Umbilical cord (tissue), 2 donors: ENCODE measurements around the gene MRFAP1L1. TPM values are rescaled to one million over a fixed set of nuclear protein-coding genes. Genes with fewer than 3 reads are reported as not detected.
A peak's percentile ranks its signal among the peaks of the same experiment; 100 is the strongest.
"Not testable (repeated sequence)": the region's sequence is repeated elsewhere in the genome, so short reads cannot be mapped to it uniquely, and the experiment has no call there.

ENCODE experiments used
- DNase-seq: peaks from one replicate; pipeline ENCODE4 v3.0.0-alpha.2; 2015; ENCODE audit warnings: low spot score
- total RNA-seq: library from RNA; depleted of rRNA; stranded (reverse); fragments of >200 nt; gene quantifications from one replicate; pipeline ENCODE4 v1.2.3, GENCODE V29; 2014; ENCODE audit warnings: low replicate concordance; ENCODE audit not compliant: insufficient read depth

Gene MRFAP1L1
- 38.0 TPM for total RNA-seq

DNA sequence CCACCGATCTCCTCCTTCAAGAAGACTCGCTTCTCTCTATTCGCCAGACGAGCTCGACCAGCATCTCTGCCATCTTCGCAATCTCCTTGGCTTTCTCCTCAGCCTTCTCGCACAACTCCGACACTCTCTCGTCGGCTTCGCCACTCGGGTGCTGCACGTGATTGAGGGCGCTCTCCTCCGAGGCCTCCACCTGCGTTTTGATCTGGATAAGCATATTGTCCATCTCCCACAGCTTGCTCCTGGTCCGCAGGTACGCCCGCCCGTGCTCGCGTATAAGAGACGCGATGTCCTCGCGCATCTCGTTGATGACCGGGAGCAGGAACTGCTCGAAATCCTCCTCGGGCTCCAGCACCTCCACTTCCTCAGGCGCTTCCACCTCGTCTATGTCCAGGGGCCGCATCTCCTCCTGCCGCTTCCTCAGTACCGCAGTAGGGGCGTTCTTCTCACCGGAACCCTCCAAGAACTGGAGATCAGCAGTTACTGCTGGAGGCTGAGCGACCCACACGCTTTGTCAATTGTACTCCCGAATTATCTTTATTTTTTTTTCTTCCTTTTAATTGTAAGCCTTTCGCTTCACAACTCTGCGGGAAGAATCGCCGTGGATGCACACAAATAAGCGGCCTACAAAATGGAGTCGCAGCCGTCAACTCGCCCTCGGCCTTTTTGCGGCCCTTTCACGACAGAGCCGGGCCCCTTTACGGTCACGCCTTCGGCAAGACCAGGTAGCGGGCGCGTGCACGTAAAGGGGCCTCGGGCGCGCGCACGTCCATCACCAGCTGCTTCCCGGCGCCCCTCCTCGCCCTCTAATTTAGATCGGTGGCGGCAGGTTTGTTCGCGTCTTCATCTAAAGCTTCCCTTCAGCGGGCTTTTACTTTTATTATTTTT lies at the start of gene MRFAP1L1:
MRFAP1L1 (minus strand) TSS at position 636 of the 885 bp plus-strand sequence; CDS start at position 400, 236 bp downstream.
- peak; percentile 99 for DNase-seq

DNA sequence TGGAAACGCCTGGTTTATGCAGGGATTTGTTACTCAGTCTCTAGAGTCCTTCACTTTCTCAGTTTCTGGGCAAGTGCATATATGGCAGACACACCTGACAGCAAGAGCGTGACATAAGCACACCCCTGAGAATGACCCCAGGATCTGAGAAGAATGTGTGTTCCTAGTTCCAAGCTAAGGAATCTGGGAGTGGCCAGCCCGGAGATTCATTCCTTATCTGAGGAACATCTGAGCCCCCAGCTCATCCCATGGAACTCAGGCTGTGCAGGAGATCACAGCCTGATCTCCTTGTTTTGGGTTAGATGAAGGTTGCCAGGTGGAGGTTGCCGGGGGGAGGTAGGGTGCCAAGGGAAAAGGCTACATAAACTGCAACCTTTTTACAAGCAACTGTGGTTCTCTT lies 49.1 kb upstream of the MRFAP1L1 start:
- DNase-seq: no peak

DNA sequence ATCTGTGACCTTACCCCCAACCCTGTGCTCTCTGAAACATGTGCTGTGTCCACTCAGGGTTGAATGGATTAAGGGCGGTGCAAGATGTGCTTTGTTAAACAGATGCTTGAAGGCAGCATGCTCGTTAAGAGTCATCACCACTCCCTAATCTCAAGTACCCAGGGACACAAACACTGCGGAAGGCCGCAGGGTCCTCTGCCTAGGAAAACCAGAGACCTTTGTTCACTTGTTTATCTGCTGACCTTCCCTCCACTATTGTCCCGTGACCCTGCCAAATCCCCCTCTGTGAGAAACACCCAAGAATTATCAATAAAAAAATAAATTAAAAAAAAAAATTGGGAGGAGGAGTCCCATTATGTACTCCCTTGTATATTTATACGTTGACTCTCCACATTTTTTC lies 46.7 kb upstream of the MRFAP1L1 start:
- DNase-seq: not testable (repeated sequence)

DNA sequence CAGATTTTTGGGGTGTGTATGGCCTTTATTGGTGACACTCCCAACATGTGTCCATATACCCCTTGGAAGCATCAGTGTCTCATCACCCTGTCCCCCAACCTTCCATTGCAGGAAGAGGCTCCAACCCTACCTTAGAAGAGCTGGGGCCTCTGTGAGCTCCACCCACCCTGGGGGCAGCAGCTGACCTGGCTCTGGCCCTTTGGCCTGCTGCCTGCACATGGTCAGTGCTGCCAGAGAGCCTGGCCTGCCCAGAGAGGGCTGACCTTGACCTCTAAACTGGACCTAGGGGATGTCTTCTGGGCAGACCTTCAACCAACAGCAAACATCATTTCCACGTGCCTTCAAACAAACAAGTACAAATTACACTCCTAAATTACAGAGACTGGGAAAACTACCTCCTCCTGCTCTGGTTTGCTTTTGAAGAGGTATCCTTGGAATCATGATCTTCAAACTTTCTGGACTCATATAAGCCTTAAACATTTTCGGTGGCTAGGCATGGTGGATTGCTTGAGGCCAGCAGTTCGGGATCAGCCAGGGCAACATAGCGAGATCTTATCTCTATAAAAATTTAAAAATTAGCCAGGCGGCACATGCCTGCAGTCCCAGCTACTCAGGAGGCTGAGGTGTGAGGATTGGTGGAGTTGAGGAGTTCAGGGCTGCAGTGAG lies 45.6 kb upstream of the MRFAP1L1 start:
- DNase-seq: no peak

DNA sequence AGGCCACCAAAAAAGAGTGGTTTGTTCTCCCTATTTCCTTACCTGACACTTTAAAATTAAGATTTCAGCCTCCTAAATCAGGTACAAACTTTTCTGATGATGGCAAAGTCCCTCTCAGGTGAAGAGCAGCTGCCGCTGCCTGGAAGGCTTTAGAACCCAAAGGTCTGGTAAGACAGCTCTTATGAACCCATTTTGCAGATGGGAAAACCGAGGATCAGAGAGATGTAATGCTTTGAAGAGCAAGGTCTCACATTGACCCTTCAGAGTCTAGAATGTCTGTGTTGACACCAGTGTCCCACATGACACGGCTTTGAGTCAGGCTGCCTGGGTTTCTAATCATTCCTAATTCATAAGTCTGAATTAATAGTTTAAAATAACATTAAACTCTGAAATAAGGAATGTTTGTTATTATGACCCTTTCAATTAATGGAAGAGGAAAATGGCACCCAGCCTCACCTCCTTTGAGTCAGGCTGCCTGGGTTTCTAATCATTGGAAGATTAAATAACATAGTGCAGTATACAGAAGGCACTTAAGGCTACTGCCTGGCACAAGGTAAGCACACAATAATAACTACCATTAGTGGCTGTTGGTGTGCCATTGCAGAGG lies 44.9 kb upstream of the MRFAP1L1 start:
- DNase-seq: no peak

DNA sequence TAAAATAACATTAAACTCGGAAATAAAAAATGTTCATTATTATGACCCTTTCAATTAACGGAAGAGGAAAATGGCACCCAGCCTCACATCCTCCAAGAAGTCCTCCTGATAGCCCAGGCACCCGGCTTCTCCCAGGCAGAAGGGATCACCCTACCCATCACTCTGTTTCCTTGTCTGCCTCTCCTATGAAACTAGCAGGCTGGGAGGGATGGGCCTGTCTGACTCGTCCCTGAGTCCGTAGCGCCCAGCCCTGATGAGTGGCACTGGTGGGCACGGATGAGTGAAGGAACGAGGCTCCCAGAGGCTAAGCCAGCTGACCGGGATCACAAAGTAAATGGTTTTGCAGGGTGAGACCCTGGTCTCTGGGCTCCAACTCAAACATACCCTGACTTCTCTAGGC lies 44.2 kb upstream of the MRFAP1L1 start:
- DNase-seq: no peak

DNA sequence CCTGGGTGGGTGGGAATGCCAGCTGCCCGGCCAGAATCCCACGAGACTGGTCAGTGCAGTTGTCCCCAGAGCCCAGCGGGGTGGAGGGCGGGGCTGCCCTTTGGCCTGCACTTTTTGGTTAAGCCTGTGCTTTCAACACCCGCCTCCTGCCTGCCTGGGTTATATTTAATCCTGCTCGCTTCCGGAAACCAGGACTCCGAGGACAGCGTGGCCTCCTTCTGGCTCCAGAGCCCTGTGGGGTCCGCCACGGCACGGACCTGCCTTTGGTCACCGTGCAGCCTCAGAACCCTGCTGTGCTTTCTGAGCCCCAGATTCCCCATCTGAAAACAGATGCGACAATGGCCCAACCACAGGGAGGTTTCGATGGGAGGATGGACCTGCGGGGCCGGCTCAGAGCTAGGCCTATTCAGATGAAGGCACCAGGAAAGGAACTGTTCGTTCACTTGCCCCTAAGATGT lies 43.5 kb upstream of the MRFAP1L1 start:
- no peak for DNase-seq

DNA sequence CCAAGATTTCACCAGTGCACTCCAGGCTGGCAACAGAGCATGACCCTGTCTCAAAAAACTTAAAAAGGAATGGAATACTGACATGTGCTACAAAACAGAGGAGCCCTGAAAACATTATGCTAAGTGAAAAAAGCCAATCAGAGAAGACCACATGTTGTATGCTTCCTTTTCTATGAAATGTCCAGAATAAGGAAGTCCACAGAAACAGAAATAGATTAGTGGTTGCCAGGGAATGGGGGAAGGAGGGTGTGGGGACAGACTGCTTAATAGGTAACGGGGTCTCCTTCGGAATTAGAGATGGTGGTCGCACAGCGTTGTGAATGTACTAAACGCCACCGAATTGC lies 42.8 kb upstream of the MRFAP1L1 start:
- no peak for DNase-seq

DNA sequence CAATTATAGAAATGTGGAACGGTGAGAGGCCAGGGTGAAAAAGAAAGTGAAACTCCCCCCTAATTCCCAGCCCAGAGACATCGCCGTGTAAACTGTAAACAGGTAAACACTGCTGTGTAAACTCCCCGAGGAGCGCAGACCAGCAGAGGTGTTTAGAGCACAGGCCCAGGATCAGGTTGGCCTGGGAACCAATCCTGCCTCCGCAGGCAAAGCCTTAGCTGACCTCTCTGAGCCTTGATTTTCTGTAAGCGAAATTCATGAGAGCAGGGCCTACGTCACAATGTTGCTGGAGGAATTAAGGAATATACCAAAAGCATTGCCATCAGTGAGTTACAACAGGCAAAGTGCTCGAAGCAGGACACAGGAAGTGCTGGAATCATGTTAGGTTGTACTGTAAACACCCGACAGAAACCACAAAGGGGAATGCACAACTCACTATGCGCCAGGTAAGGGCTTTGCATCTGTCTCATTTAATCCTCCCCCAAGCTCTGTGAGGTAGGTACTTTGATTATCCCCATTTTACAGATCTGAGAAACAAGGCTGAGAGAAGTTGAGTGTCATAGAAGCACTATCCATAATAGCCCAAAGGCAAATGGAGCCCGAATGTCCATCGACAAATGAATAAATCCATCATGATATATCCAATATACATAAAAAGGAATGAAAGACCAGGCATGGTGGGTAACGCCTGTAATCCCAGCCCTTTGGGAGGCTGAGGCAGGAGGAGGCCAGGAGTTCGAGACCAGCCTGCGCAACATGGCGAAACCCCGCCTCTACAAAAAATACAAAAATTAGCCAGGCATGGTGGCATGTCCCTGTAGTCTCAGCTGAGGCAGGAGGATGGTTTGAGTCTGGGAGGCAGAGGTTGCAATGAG lies 42.2 kb upstream of the MRFAP1L1 start:
- DNase-seq: no peak

DNA sequence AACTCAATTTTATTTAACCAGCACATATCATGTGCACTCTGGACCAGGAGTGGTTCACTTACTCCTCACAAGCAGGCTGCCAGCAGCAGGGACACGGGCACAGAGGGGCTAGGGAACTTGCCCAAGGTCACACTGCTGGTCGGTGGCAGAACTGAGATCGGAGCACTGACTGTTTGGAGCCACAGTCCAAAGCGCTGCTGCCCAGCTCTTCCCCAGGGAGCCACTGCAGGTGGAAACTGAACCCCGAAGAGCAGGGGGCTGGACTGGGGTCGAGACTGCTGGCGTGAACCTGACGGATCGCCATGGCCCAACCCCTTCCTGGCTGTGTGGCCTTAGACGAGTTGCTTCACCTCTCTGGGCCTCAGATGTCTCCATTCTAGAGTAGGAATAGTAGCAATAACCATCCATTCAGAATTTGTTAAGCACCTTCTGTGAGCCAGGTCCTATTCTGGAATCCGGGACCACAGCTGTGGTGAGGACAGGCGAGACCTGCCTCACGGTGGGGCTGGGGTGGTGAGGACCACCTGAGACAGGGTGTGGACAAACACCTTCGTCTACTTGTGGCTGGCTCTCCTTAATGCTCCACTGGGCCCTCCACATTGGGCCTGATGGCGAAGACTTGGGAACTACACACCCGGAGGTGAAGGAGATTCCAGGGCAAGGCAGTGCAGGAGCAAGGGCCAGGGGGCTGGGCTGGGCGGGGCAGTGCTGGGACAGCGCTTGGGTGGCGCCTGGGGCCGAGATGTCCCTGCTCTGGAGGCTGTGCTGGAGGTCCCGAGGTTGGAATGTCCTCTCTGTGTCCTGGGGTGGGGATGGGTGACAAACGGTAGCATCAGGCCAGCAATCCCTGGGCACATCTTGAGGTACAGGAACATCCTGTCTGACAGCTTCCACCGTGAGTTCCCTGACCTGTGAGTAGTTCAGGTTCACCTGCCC lies 40.9 kb upstream of the MRFAP1L1 start:
- no peak for DNase-seq

DNA sequence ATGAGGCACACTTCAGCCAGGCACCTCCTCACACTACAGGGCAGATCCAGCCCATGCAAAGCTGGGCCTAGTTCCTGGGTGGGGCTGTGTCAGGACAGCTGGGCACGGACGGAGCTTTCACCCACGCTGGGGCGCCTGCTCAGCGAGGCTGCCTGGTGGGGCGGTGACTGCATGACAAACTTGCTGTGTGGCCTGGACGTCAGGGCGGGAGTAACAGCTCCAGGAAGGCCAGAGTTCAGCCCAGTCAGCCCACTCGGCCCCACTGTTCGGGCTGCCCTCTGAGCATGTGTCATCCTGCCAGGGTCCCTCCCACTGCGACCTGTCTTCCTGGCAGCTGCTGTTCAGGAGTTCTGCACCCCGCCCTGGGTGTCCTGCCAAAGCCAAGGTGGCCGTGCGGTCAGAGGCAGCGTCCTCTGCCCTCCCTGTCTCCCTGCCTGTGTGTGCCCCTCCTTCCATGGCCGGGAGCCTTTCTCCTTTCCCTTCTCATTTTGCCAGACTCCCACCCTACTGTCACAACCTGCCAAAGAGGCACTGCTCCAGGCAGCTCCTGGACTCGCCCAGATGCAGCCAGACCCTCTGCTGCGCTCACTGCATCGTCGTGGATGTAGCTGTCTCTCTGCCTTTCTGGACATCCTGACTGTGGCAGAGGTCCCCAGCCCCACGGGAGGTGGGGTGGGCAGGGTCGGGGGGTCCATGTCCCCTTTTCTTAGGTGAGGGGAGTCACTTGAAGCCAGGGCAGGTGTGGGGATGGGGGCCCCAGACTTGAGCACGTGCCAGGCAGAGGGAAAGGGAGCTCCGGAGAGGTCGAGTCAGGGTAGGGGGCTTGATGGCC lies 39.9 kb upstream of the MRFAP1L1 start:
- DNase-seq: no peak

DNA sequence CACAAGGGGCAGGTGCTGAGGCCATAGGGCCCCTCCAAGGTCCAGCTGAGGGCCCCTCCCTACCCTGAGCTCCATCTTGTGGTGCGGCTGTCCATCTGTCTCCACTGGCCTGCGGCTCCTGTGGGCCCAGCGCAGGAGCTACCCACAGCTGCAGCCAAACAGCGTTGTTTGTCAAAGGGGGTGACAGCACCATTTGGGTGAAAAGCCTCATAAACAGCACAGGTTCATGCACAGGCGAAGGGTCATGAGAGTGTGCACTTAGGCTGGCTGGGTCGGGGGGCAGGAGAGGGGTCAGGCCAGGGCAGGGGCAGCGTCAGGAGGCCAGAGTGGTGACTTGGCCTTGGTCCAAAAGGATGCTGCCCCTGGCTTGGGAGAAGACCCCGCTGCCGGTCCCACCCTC lies 38.6 kb upstream of the MRFAP1L1 start:
- no peak for DNase-seq

DNA sequence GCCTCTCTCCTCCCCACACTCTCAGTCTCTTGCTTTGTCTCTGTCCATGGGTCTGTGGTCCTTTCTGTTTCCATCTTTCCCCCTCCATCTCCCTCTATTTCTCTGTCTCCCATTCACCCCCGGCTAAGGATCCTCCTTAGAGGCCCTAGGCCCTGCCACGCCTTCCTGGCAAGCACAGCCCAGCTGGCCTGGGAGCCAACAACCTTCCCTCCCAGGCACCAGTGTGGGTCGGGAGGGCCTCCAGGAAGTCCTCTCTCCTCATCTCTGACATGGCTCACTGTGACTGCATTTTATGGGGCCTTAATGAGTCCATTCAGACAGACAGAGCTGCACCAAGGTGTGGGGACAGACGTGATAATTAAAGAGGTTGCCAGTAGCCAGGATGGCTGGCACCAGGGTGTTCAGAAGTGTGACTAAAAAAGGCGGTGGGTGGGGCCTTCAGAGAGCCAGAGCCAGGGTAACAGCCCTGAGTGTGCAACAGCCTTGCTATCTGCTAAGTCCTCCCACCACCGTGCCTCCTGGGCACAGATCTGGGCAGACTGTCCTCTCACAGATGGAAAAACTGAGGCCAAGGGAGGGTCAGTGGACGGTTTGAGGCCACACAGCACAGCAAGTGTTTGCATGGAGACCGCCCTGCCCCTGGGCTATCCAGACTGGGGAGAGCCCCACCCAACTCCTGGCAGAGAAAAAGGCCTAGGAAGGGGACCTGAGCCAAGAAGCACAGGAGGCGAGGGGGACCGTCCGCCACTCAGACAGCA lies 37.8 kb upstream of the MRFAP1L1 start:
- DNase-seq: no peak

DNA sequence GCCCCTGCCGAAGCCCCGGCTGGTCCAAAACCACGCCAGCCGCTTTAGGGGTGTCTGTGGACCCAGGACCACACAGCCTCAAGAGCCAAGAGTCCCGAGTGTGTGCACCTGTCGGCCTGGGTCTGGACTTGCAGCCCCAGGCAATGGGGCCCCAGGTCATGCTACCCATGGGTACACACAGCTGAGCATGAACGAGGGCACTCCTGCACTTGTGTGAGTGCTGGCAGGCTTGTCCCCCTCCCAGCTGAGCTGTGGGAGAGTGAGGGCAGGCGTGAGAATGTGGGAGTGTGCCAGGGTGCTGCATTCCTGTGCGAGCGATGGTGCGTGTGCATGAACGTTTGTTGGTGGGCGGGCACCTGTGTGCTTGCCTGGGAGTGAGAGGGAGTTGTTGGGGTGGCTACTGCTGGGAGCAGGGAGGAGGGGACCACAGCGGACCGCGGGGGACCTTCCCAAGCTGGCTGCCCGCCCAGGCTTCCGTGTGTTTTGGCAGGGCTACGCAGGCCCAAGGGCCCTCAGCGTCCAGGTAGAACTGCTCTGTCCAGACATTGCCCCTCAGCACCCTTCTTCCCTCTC lies 37.1 kb upstream of the MRFAP1L1 start:
- no peak for DNase-seq

DNA sequence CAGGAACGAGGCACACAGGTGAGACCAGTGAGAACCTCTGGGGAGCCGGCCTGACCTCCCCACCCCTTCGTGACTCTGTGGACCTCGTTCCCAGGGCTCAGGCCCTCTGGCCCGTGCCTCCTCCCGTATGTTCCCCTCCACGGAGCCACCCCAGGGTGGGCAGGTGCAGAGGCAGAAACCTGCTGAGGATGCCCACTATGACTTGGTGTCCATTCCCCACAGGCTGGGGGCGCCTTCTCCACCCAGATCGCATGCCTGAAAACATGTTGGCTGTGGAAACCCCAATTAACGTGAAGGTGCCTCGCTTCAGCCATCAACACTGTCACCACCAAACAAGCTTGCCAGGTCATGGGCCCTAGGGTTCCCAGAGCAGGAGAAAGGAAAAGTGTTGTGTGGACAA lies 33.3 kb upstream of the MRFAP1L1 start:
- no peak for DNase-seq

DNA sequence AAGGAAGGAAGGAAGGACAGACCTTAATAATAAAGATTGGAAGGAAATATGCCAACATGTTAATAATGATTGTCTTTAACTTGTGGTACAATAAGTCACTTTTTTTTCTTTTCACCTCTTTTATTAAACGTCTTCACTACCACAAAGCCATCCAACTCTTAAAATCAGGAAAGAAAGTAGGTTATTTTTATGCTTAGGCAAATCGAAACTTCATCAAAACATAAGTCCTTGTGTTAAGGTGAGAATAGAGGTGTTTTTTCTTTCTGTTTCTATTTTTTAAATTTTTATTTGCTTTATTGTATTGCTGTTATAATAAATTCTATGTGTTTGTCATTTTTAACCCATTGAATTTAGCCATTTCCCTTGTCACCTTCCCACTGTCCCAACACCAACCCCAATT lies 32.8 kb upstream of the MRFAP1L1 start:
- no peak for DNase-seq

DNA sequence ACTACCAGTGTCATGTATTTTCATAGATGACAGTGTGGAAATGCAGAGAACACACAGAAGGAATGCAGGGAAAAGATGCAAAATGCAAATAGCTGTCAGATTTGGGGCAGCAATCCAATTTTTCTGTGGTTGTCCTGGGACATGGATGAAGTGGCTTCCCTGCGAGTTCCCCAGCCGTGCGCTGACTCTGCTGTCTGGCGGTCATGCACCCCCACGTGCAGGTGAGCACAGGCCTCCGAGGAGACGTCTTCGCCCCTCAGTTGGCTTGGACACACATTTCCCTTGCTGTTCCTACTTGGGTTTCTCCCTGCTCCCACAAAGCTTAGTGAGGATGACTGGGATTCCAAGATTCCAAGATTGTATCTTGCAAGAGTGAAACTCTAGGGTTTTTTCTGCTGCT lies 30.7 kb upstream of the MRFAP1L1 start:
- no peak for DNase-seq

DNA sequence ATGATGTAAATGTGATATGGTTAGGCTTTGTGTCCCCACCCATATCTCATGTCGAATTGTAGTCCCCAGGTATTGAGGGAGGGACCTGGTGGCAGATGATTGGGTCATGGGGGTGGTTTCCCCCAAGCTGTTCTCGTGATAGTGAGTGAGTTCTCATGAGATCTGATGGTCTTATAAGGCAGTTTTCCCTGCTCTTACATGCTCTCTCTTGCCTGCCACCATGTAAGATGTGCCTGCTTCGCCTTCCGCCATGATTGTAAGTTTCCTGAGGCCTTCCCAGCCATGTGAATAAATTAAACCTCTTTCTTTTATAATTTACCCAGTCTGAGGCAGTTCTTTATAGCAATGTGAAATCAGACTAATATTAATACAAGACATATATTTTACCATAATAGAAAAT lies 30.3 kb upstream of the MRFAP1L1 start:
- DNase-seq: no peak
